Hematopoietic multipotent progenitor cell treated with erythropoietin and hydrocortisone succinate and interleukin-3 and kit ligand, for 4 days (in vitro differentiated cells): ENCODE results near the gene WDFY4.

ENCODE experiments used
- DNase-seq: peaks from one replicate; pipeline ENCODE4 v3.0.0-alpha.2; 2015

WDFY4 gene

GRCh38 chr10:48773580-48773979 lies 88.9 kb downstream of the WDFY4 start:
- no peak for DNase-seq

- DNase-seq, result no peak
These were observed 89.9 kb downstream of the WDFY4 start for GRCh38 chr10:48774416-48775205.

- no peak for DNase-seq
These were observed 90.5 kb downstream of the WDFY4 start for GRCh38 chr10:48775206-48775517.

- no peak for DNase-seq
These were observed 91.4 kb downstream of the WDFY4 start for GRCh38 chr10:48776005-48776522.

GRCh38 chr10:48776528-48776927 lies 91.9 kb downstream of the WDFY4 start:
- DNase-seq, result no peak

GRCh38 chr10:48777110-48777509 lies 92.4 kb downstream of the WDFY4 start:
- no peak for DNase-seq

GRCh38 chr10:48778193-48778857 lies 93.7 kb downstream of the WDFY4 start:
- no peak for DNase-seq

- DNase-seq, result no peak
These were observed 94.4 kb downstream of the WDFY4 start for GRCh38 chr10:48779077-48779476.

GRCh38 chr10:48779546-48780152 lies 95.0 kb downstream of the WDFY4 start:
- DNase-seq, result no peak

- DNase-seq, result no peak
These were observed 95.7 kb downstream of the WDFY4 start for GRCh38 chr10:48780341-48780740.

- DNase-seq, result no peak
These were observed 97.7 kb downstream of the WDFY4 start for GRCh38 chr10:48782386-48782785.

- no peak for DNase-seq
These were observed 99.4 kb downstream of the WDFY4 start for GRCh38 chr10:48784031-48784430.

GRCh38 chr10:48785796-48786195 lies 101.1 kb downstream of the WDFY4 start:
- no peak for DNase-seq

- DNase-seq, result no peak
These were observed 102.1 kb downstream of the WDFY4 start for GRCh38 chr10:48786606-48787282.

GRCh38 chr10:48788554-48788953 lies 103.9 kb downstream of the WDFY4 start:
- no peak for DNase-seq

- DNase-seq, result no peak
These were observed 105.1 kb downstream of the WDFY4 start for GRCh38 chr10:48789486-48790456.

GRCh38 chr10:48790457-48791044 lies 105.9 kb downstream of the WDFY4 start:
- no peak for DNase-seq

GRCh38 chr10:48791267-48791928 lies 106.7 kb downstream of the WDFY4 start:
- no peak for DNase-seq

- DNase-seq, result no peak
These were observed 107.4 kb downstream of the WDFY4 start for GRCh38 chr10:48792121-48792520.

- peak; percentile 48 for DNase-seq
These were observed 108.0 kb downstream of the WDFY4 start for GRCh38 chr10:48792687-48793096.

GRCh38 chr10:48794074-48794473 lies 109.4 kb downstream of the WDFY4 start:
- no peak for DNase-seq
